ENCODE results near the gene GMEB1. TPM values are rescaled to one million over a fixed set of nuclear protein-coding genes. Genes with fewer than 3 reads are reported as not detected.

GMEB1 gene
- total RNA-seq, 1 donor from 2014 or later = 21.2 TPM

GRCh38 chr1:28716336-28716735 lies 47.8 kb downstream of the GMEB1 start:
- DNase-seq = no peak
- H3K36me3 Mint-ChIP-seq (ENCODE audit: unreplicated experiment) = peaks cover 8% of the 10 kb centered on the region
- peaks cover 3% of the 10 kb centered on the region for H3K9me3 Mint-ChIP-seq (ENCODE audit: unreplicated experiment)
- H3K27ac Mint-ChIP-seq (ENCODE audit: unreplicated experiment) = no peak overlapping the region
- no peaks in the 10 kb centered on the region for H3K4me1 Mint-ChIP-seq (ENCODE audit: low read depth, unreplicated experiment)
- H3K27me3 Mint-ChIP-seq (ENCODE audit: unreplicated experiment) = no peaks in the 10 kb centered on the region
- no peak for TF ChIP-seq CTCF (IDR thresholded peaks at IDR 0.05; ENCODE audit: partially characterized antibody, unreplicated experiment)
- H3K4me3 Mint-ChIP-seq (ENCODE audit: unreplicated experiment) = no peak overlapping the region

GRCh38 chr1:28718166-28718565 lies 49.6 kb downstream of the GMEB1 start:
- no peaks in the 10 kb centered on the region for H3K4me1 Mint-ChIP-seq (ENCODE audit: low read depth, unreplicated experiment)
- H3K9me3 Mint-ChIP-seq (ENCODE audit: unreplicated experiment) = peaks cover 6% of the 10 kb centered on the region
- no peaks in the 10 kb centered on the region for H3K27me3 Mint-ChIP-seq (ENCODE audit: unreplicated experiment)
- no peak overlapping the region for H3K27ac Mint-ChIP-seq (ENCODE audit: unreplicated experiment)
- peaks cover 8% of the 10 kb centered on the region for H3K36me3 Mint-ChIP-seq (ENCODE audit: unreplicated experiment)
- H3K4me3 Mint-ChIP-seq (ENCODE audit: unreplicated experiment) = no peak overlapping the region
- DNase-seq = no peak
- TF ChIP-seq CTCF (IDR thresholded peaks at IDR 0.05; ENCODE audit: partially characterized antibody, unreplicated experiment) = no peak

GRCh38 chr1:28718586-28719331 lies 50.2 kb downstream of the GMEB1 start:
- peaks cover 8% of the 10 kb centered on the region for H3K36me3 Mint-ChIP-seq (ENCODE audit: unreplicated experiment)
- no peak overlapping the region for H3K4me3 Mint-ChIP-seq (ENCODE audit: unreplicated experiment)
- no peaks in the 10 kb centered on the region for H3K27me3 Mint-ChIP-seq (ENCODE audit: unreplicated experiment)
- no peak for TF ChIP-seq CTCF (IDR thresholded peaks at IDR 0.05; ENCODE audit: partially characterized antibody, unreplicated experiment)
- H3K4me1 Mint-ChIP-seq (ENCODE audit: low read depth, unreplicated experiment) = no peaks in the 10 kb centered on the region
- H3K9me3 Mint-ChIP-seq (ENCODE audit: unreplicated experiment) = peaks cover 5% of the 10 kb centered on the region
- DNase-seq = no peak
- H3K27ac Mint-ChIP-seq (ENCODE audit: unreplicated experiment) = no peak overlapping the region

- no peak for DNase-seq
- peaks cover 7% of the 10 kb centered on the region for H3K36me3 Mint-ChIP-seq (ENCODE audit: unreplicated experiment)
Observed at GRCh38 chr1:28719332-28719619, 50.7 kb downstream of the GMEB1 start.

More at GRCh38 chr1:28719332-28719619, 50.7 kb downstream of the GMEB1 start:
- no peaks in the 10 kb centered on the region for H3K27me3 Mint-ChIP-seq (ENCODE audit: unreplicated experiment)
- no peak overlapping the region for H3K27ac Mint-ChIP-seq (ENCODE audit: unreplicated experiment)
- H3K9me3 Mint-ChIP-seq (ENCODE audit: unreplicated experiment) = peaks cover 5% of the 10 kb centered on the region
- no peaks in the 10 kb centered on the region for H3K4me1 Mint-ChIP-seq (ENCODE audit: low read depth, unreplicated experiment)
- no peak for TF ChIP-seq CTCF (IDR thresholded peaks at IDR 0.05; ENCODE audit: partially characterized antibody, unreplicated experiment)
- no peak overlapping the region for H3K4me3 Mint-ChIP-seq (ENCODE audit: unreplicated experiment)

Measured in glutamatergic neuron (in vitro differentiated cells).